GM12892 (cell line): ENCODE data around the gene SMYD1.

Experiments used
- POLR2A ChIP-seq: IDR thresholded peaks from 2 replicates; pipeline ENCODE4 v1.6.1; 2011; ENCODE audit warnings: low read depth, low read length, control low read depth
- POLR2AphosphoS5 ChIP-seq: IDR thresholded peaks from 2 replicates; pipeline ENCODE4 v1.6.1; 2011; ENCODE audit warnings: low read depth, low read length, control low read depth

- TF ChIP-seq POLR2A (no peak), POLR2AphosphoS5 (no peak)
Observed at GRCh38 chr2:88087763-88088162, 20.1 kb downstream of the SMYD1 start.
